Testis (tissue), 2 donors: Measurements from ENCODE around the gene KCNH6.

Source experiments
- POLR2A ChIP-seq: fragments of 450-650 bp; IDR thresholded peaks from one replicate; pipeline ENCODE4 v1.6.1; 2017; ENCODE audit warnings: antibody characterized with exemption, mild to moderate bottlenecking, moderate library complexity
- TF ChIP-seq, protein P1 (sequence below), 3 experiments: fragments of 450-650 bp in 2 of 3; fragments of 200-600 bp in 1 of 3; sonication (generic) in 1 of 3; IDR thresholded peaks; one replicate each; pipeline ENCODE4 v1.5.1; 2016 to 2019; ENCODE audit warnings: antibody characterized with exemption in 3 of 3, mild to moderate bottlenecking in 2 of 3, moderate library complexity in 1 of 3

DNA sequence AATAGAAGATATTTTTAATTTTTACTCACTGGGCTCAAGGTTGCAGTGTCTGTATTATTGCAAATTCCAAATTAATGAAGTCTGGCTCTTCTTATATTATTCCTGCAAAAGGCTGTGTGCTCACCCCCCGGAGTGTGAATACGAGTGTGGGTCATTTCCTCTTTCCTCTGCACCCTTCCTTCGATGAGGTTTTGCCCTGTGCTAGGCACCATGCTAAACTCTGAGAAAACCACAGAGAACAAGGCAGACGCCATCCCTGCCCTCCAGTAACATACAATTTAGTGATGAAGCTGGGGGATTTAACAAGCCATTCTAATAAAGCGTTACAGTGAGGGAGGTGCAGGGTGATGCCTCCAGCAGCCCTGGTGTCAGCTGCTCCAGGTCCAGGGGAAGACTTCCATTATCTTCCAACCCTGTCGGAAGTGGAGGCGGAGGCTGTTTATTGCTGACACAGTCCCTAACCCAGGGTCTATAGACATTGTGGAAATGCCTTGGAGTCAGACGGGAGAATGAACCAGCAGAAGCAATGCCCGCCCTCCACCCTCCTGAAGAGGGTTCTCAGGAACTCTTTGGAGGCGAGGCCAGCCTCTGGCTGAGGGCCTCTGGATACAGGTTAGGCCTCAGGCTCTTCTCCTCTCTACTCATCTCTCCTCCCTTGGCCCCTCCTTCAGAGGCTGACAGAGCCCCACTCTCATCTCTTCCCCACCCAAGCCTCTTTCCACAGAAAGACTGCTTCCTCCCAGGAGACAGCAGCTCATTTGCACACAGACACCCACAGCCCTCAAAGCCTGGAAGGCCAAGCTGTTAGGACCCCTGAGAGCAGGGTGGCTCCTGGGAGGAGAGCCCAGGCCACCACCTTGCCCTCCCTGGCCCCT is 48.3 kb upstream of the KCNH6 start:
- TF ChIP-seq, protein P1, sequence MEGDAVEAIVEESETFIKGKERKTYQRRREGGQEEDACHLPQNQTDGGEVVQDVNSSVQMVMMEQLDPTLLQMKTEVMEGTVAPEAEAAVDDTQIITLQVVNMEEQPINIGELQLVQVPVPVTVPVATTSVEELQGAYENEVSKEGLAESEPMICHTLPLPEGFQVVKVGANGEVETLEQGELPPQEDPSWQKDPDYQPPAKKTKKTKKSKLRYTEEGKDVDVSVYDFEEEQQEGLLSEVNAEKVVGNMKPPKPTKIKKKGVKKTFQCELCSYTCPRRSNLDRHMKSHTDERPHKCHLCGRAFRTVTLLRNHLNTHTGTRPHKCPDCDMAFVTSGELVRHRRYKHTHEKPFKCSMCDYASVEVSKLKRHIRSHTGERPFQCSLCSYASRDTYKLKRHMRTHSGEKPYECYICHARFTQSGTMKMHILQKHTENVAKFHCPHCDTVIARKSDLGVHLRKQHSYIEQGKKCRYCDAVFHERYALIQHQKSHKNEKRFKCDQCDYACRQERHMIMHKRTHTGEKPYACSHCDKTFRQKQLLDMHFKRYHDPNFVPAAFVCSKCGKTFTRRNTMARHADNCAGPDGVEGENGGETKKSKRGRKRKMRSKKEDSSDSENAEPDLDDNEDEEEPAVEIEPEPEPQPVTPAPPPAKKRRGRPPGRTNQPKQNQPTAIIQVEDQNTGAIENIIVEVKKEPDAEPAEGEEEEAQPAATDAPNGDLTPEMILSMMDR (IDR thresholded peaks at IDR 0.05): no peak
- TF ChIP-seq POLR2A: no peak
